HEK293 (cell line): ENCODE measurements around the gene ASGR2.

Experiments used
- CTCF ChIA-PET: fragments of 350-600 bp; formaldehyde crosslinking; extraction: SDS; loops from one replicate; lab custom pipeline; 2021; ENCODE audit warnings: antibody characterized with exemption; lab: Yijun Ruan, JAX
- POLR2A ChIA-PET: fragments of 300-600 bp; formaldehyde crosslinking; extraction: SDS; loops from one replicate; lab custom pipeline; 2020; ENCODE audit warnings: antibody characterized with exemption, inconsistent platforms; lab: Yijun Ruan, JAX
- H3K27ac ChIP-seq: fragments of 200-500 bp; sonication (Bioruptor generic); 2 replicates; pipeline ENCODE4 v1.5.1; 2014; ENCODE audit warnings: low read depth, low read length, control low read depth, inconsistent platforms; ENCODE audit errors: extremely low read depth
- H3K36me3 ChIP-seq, 2 experiments: fragments of 200-500 bp in 1 of 2; sonication (Bioruptor generic) in 1 of 2; 1 replicate in 1 of 2; 2 replicates in 1 of 2; pipeline ENCODE4 v1.5.1; 2014 to 2017; ENCODE audit warnings: inconsistent platforms in 2 of 2, low read length in 2 of 2; ENCODE audit not compliant: control insufficient read depth in 2 of 2, insufficient read depth in 1 of 2
- H3K4me1 ChIP-seq: fragments of 200-500 bp; sonication (Bioruptor generic); 2 replicates; pipeline ENCODE4 v1.5.1; 2014; ENCODE audit warnings: mild to moderate bottlenecking, low read length, inconsistent platforms; ENCODE audit not compliant: control insufficient read depth, insufficient read depth
- H3K4me3 ChIP-seq: 2 replicates; pipeline ENCODE4 v1.5.1; 2011; ENCODE audit warnings: low read depth, mild to moderate bottlenecking, control low read depth, low read length, moderate library complexity
- H3K9me3 ChIP-seq: fragments of 200-500 bp; sonication (Bioruptor generic); 2 replicates; pipeline ENCODE4 v1.5.1; 2014; ENCODE audit warnings: low read depth, low read length, inconsistent platforms; ENCODE audit not compliant: control insufficient read depth, insufficient read depth
- IKZF3 ChIP-seq: fragments of 450-650 bp; IDR thresholded peaks from 2 replicates; pipeline ENCODE4 v1.5.0; 2018; ENCODE audit warnings: missing biosample characterization, mild to moderate bottlenecking, missing genetic modification characterization, moderate library complexity
- KLF9 ChIP-seq: fragments of 450-650 bp; formaldehyde crosslinking; IDR thresholded peaks from 2 replicates; pipeline ENCODE4 v1.5.1; 2016; ENCODE audit warnings: missing biosample characterization, missing genetic modification characterization, low read depth
- MZF1 ChIP-seq: fragments of 450-650 bp; formaldehyde crosslinking; IDR thresholded peaks from 2 replicates; pipeline ENCODE4 v1.5.1; 2017; ENCODE audit warnings: missing biosample characterization, missing genetic modification characterization, borderline replicate concordance
- REPIN1 ChIP-seq: fragments of 450-650 bp; formaldehyde crosslinking; IDR thresholded peaks from 2 replicates; pipeline ENCODE4 v1.5.1; 2017; ENCODE audit warnings: missing biosample characterization, missing genetic modification characterization, low read depth
- SETDB1 ChIP-seq: IDR thresholded peaks from one replicate; pipeline ENCODE4 v1.6.1; 2017; ENCODE audit warnings: mild to moderate bottlenecking, low read length, moderate library complexity, mixed read lengths; ENCODE audit not compliant: insufficient read length
- WT1 ChIP-seq: fragments of 450-650 bp; formaldehyde crosslinking; IDR thresholded peaks from 2 replicates; pipeline ENCODE4 v1.5.1; 2016; ENCODE audit warnings: missing biosample characterization, missing genetic modification characterization
- ZEB2 ChIP-seq: fragments of 450-650 bp; formaldehyde crosslinking; IDR thresholded peaks from 2 replicates; pipeline ENCODE4 v1.5.1; 2016; ENCODE audit warnings: missing biosample characterization, missing genetic modification characterization
- ZFHX2 ChIP-seq: fragments of 450-650 bp; formaldehyde crosslinking; conservative IDR thresholded peaks from 2 replicates; pipeline ENCODE4 v1.5.1; 2016; ENCODE audit warnings: missing biosample characterization, missing genetic modification characterization
- ZNF133 ChIP-seq: fragments of 450-650 bp; formaldehyde crosslinking; IDR thresholded peaks from 2 replicates; pipeline ENCODE4 v1.5.1; 2016; ENCODE audit warnings: missing biosample characterization, missing genetic modification characterization
- ZNF155 ChIP-seq: fragments of 450-650 bp; formaldehyde crosslinking; IDR thresholded peaks from 2 replicates; pipeline ENCODE4 v1.5.1; 2016; ENCODE audit warnings: missing biosample characterization, missing genetic modification characterization
- ZNF174 ChIP-seq: fragments of 450-650 bp; formaldehyde crosslinking; IDR thresholded peaks from 2 replicates; pipeline ENCODE4 v1.5.0; 2017; ENCODE audit warnings: missing biosample characterization, mild to moderate bottlenecking, missing genetic modification characterization
- ZNF214 ChIP-seq: fragments of 450-650 bp; formaldehyde crosslinking; IDR thresholded peaks from 2 replicates; pipeline ENCODE4 v1.5.1; 2017; ENCODE audit warnings: missing biosample characterization, mild to moderate bottlenecking, missing genetic modification characterization, borderline replicate concordance
- ZNF350 ChIP-seq: fragments of 450-650 bp; formaldehyde crosslinking; IDR thresholded peaks from 2 replicates; pipeline ENCODE4 v1.5.0; 2017; ENCODE audit warnings: missing biosample characterization, mild to moderate bottlenecking, missing genetic modification characterization
- ZNF768 ChIP-seq: fragments of 450-650 bp; formaldehyde crosslinking; IDR thresholded peaks from 2 replicates; pipeline ENCODE4 v1.5.1; 2018; ENCODE audit warnings: missing biosample characterization, mild to moderate bottlenecking, missing genetic modification characterization
- TF ChIP-seq, protein P1 (sequence below): fragments of 450-650 bp; formaldehyde crosslinking; IDR thresholded peaks from 2 replicates; pipeline ENCODE4 v1.5.1; 2016; ENCODE audit warnings: missing biosample characterization, missing genetic modification characterization
- TF ChIP-seq, protein P2 (sequence below): fragments of 450-650 bp; formaldehyde crosslinking; IDR thresholded peaks from 2 replicates; pipeline ENCODE4 v1.5.1; 2016; ENCODE audit warnings: missing biosample characterization, missing genetic modification characterization
- TF ChIP-seq, protein P3 (sequence below): fragments of 450-650 bp; formaldehyde crosslinking; IDR thresholded peaks from 2 replicates; pipeline ENCODE4 v1.5.1; 2016; ENCODE audit warnings: missing biosample characterization, missing genetic modification characterization

ASGR2 gene

DNA sequence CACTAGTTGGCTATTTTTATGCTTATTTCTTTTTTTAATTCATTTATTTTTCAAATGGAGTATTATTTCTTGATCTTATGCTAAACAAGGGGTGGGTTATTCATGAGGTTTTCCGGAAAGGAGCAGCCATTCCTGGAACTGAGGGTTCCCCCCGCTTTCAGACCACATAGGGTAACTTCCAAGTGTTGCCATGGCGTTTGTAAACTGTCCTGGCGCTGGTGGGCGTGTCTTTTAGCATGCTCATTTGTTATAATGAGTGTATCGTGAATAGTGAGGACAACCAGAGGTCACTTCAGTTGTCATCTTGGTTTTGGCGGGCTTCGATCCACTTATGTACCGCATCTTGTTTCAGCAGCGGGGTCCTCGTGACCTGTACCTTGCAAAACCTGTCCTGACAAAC lies 29.6 kb upstream of the ASGR2 start (continued):
- TF ChIP-seq, protein P1, sequence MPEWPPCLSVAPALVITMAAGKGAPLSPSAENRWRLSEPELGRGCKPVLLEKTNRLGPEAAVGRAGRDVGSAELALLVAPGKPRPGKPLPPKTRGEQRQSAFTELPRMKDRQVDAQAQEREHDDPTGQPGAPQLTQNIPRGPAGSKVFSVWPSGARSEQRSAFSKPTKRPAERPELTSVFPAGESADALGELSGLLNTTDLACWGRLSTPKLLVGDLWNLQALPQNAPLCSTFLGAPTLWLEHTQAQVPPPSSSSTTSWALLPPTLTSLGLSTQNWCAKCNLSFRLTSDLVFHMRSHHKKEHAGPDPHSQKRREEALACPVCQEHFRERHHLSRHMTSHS (tag by site-specific recombination), result no peak

DNA sequence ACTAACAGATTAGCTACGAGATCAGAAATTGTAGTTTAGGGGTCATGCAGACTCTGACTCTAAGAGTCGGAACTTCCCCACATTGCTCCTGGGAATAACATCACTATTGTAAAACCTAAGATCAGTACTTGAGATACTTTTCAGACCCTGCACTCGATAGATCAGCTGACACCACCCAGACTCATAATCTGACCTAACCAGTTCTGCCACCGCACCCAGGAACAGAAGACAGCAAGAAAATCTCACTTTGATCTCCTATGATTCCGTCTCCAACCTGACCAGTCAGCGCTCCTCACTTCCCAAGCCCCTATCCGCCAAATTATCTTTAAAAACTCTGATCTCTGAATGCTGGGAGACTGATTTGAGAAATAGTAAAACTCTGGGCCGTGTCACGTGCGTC lies 27.2 kb upstream of the ASGR2 start:
- no peak for TF ChIP-seq ZNF768 (tag by site-specific recombination)
- TF ChIP-seq ZNF350 (tag by site-specific recombination), result no peak
- TF ChIP-seq, protein P2, sequence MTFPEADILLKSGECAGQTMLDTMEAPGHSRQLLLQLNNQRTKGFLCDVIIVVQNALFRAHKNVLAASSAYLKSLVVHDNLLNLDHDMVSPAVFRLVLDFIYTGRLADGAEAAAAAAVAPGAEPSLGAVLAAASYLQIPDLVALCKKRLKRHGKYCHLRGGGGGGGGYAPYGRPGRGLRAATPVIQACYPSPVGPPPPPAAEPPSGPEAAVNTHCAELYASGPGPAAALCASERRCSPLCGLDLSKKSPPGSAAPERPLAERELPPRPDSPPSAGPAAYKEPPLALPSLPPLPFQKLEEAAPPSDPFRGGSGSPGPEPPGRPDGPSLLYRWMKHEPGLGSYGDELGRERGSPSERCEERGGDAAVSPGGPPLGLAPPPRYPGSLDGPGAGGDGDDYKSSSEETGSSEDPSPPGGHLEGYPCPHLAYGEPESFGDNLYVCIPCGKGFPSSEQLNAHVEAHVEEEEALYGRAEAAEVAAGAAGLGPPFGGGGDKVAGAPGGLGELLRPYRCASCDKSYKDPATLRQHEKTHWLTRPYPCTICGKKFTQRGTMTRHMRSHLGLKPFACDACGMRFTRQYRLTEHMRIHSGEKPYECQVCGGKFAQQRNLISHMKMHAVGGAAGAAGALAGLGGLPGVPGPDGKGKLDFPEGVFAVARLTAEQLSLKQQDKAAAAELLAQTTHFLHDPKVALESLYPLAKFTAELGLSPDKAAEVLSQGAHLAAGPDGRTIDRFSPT (tag by site-specific recombination), result no peak
- TF ChIP-seq ZNF174, result no peak
- TF ChIP-seq MZF1 (tag by site-specific recombination), result no peak
- no peak for TF ChIP-seq ZFHX2 (tag by site-specific recombination)
- TF ChIP-seq, all 188 proteins: peak for 0
- Histone ChIP-seq H3K36me3 (no peaks in the 10 kb centered on the region), H3K9me3 (no peaks in the 10 kb centered on the region), H3K4me3 (no peak overlapping the region), H3K27ac (no peak overlapping the region), H3K4me1 (no peaks in the 10 kb centered on the region; the same call in 1 of the 2 replicates)
- ChIA-PET POLR2A (no interaction called here), CTCF (interaction anchor here (0.7 to 17.9 kb wide), 7 partner anchors 8 to 195 kb away, joined by 3 to 388 read pairs (median 5); partner anchors contain the start of gene SLC16A11)

DNA sequence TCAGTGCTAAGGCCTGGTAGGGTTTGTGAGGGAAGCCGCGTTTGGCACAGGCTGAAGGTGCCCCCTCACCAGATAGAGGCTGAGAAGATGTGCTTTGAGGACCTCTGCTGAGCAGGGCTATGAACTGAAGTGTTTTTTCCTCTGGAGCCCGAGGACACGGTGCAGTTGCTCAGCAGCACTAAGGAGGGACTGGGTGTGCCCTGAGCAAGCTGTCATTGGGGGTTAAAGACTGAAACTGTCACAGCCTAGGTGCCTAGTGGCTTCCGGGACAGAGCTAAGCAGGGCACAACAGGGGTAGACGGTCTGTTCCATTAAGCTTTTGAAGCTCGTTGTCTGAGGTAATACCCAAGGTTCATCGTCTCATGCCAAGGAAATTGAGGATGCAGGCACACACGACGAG lies 24.8 kb upstream of the ASGR2 start:
- no peak overlapping the region for H3K4me3 ChIP-seq
- ChIA-PET CTCF (interaction anchor here (0.7 to 17.9 kb wide), 6 partner anchors 9 to 135 kb away, joined by 3 to 388 read pairs (median 4); partner anchors contain the start of gene SLC16A11), POLR2A (no interaction called here)
- H3K27ac ChIP-seq, result no peak overlapping the region
- no peaks in the 10 kb centered on the region for H3K4me1 ChIP-seq
- H3K36me3 ChIP-seq, result no peaks in the 10 kb centered on the region
- no peaks in the 10 kb centered on the region for H3K9me3 ChIP-seq
- TF ChIP-seq ZEB2 (tag by site-specific recombination), result no peak
- no peak for TF ChIP-seq KLF9 (tag by site-specific recombination)
- TF ChIP-seq, protein P3, sequence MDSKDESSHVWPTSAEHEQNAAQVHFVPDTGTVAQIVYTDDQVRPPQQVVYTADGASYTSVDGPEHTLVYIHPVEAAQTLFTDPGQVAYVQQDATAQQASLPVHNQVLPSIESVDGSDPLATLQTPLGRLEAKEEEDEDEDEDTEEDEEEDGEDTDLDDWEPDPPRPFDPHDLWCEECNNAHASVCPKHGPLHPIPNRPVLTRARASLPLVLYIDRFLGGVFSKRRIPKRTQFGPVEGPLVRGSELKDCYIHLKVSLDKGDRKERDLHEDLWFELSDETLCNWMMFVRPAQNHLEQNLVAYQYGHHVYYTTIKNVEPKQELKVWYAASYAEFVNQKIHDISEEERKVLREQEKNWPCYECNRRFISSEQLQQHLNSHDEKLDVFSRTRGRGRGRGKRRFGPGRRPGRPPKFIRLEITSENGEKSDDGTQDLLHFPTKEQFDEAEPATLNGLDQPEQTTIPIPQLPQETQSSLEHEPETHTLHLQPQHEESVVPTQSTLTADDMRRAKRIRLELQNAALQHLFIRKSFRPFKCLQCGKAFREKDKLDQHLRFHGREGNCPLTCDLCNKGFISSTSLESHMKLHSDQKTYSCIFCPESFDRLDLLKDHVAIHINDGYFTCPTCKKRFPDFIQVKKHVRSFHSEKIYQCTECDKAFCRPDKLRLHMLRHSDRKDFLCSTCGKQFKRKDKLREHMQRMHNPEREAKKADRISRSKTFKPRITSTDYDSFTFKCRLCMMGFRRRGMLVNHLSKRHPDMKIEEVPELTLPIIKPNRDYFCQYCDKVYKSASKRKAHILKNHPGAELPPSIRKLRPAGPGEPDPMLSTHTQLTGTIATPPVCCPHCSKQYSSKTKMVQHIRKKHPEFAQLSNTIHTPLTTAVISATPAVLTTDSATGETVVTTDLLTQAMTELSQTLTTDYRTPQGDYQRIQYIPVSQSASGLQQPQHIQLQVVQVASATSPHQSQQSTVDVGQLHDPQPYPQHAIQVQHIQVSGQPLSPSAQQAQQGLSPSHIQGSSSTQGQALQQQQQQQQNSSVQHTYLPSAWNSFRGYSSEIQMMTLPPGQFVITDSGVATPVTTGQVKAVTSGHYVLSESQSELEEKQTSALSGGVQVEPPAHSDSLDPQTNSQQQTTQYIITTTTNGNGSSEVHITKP (tag by site-specific recombination), result no peak
- TF ChIP-seq IKZF3 (tag by site-specific recombination), result no peak
- no peak for TF ChIP-seq ZNF214

DNA sequence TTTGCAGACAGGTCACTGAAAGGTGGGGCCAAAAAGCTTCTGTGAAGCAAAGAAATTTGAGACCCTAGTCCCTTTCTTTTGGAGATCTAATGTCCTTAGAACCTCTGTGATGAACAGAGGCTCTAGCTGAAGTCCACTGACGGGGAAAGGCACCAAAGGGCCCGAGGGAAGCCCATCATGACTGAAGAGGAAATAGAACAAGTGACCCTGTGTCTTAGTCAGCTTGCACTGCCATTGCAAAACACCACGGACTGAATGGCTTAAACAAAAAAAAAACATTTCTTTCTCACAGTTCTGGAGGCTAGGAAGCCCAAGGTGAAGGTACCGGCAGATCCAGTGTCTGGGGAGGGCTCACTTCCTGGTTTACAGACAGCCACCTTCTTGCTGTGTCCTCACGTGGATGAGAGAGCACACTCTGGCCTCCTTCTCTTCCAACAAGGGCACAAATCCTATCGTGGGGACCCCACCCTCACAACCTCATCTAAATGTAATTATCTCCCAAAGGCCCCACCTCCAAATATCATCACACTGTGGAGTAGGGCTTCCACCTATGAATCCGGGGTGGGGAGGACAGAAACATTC lies 24.3 kb upstream of the ASGR2 start:
- H3K4me1 ChIP-seq, result no peaks in the 10 kb centered on the region
- no peak overlapping the region for H3K4me3 ChIP-seq
- no peak overlapping the region for H3K27ac ChIP-seq
- H3K36me3 ChIP-seq, result no peaks in the 10 kb centered on the region
- H3K9me3 ChIP-seq, result no peaks in the 10 kb centered on the region
- TF ChIP-seq ZNF133 (tag by site-specific recombination), result no peak
- TF ChIP-seq WT1 (tag by site-specific recombination), result no peak
- TF ChIP-seq ZNF155 (tag by site-specific recombination), result no peak
- no peak for TF ChIP-seq SETDB1
- TF ChIP-seq REPIN1 (tag by site-specific recombination), result no peak
- CTCF ChIA-PET, result interaction anchor here (0.6 to 17.9 kb wide), 5 partner anchors 14 to 461 kb away, joined by 3 to 388 read pairs (median 3); partner anchors contain the start of gene SLC16A11
- POLR2A ChIA-PET, result no interaction called here
